Adrenal gland (tissue), 5 donors: Measurements from ENCODE around the gene PLCG2.

Source experiments
- CTCF ChIP-seq, 6 experiments: fragments of 450-650 bp in 4 of 6; fragments of 200-600 bp in 2 of 6; sonication (generic) in 1 of 6; IDR thresholded peaks; 1 replicate in 5 of 6; 2 replicates in 1 of 6; pipeline versions ENCODE4 v1.5.1 to v1.8.0; 2016 to 2021; ENCODE audit warnings: antibody characterized with exemption in 6 of 6, mild to moderate bottlenecking in 2 of 6, moderate library complexity in 1 of 6
- POLR2A ChIP-seq, 2 donors: fragments of 450-650 bp; IDR thresholded peaks; one replicate each; pipeline ENCODE4 v1.6.1; 2017; ENCODE audit warnings: antibody characterized with exemption in 2 of 2, mild to moderate bottlenecking in 2 of 2, moderate library complexity in 1 of 2
- donor health status: DM: no; HTN: no; CAD: no.

DNA sequence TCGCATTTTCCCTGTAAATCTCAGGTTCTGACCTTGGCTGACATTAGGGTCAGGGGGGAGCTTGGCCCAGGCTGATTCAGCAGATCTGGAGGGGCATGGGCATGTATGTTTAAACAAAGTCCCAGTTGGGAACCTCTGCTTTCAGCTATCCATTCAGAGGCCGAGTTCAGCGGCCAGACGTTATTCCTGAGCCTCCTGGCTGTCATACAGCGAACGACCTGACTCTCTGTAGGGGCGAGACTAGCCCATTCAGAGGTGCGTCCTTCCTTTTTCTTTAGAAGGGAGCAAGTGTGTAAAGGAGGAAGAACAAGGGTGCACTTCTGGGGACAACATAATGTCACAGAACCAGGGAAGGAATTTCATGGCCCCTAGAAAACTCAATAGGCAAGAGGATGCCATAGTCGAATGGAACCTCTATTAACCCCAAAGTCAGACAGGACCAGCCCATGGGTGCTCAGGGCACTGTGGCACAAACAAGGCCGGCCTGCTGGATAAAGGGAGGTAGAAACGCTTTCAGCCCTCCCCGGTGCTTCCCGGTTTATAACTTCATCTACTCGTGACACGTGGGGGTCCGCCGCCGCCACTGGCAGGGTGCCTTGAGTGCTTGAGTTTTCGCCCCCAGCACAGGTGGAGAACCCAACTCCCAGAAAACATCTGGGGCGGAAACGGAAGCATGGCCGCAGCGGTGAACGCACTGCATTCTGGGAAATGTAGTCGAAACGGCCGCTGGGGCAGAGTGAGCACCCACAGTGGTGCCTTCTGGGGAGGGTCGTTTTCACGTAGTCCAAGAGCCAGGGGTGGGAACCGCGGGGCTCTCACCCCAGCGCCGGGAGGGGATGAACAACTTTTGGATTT, 33.2 kb upstream of the PLCG2 start:
- TF ChIP-seq CTCF (IDR thresholded peaks at IDR 0.05) (no peak), POLR2A (IDR thresholded peaks at IDR 0.05) (no peak)
